Measurements from ENCODE around the gene SEMA5A. TPM values are rescaled to one million over a fixed set of nuclear protein-coding genes. Genes with fewer than 3 reads are reported as not detected.

Gene SEMA5A
- total and polyA plus RNA-seq, 7 donors: 0.60 to 4.7 (median 2.8) TPM

DNA sequence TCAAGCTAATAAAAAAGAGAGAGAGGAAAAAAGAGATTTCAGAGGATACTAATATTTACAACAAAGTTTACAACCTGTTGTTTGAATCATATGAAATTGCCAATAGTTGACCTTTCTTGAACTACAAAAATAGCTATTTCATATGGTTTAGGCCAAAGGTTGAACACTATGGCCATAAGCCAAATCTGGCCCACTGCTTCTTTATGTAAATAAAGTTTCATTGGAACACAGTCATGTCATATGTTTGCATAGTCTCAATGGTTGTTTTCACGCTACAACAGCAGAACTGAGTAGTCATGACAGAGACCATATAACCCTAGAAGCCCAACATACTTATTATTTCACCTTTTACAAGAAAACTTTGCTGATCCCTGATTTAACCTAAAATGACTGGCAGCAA is 20.9 kb downstream of the SEMA5A start:
- H3K27ac ChIP-seq: no peak overlapping the region
- no peak for TF ChIP-seq POLR2A (IDR thresholded peaks at IDR 0.05)
- TF ChIP-seq, protein P1, sequence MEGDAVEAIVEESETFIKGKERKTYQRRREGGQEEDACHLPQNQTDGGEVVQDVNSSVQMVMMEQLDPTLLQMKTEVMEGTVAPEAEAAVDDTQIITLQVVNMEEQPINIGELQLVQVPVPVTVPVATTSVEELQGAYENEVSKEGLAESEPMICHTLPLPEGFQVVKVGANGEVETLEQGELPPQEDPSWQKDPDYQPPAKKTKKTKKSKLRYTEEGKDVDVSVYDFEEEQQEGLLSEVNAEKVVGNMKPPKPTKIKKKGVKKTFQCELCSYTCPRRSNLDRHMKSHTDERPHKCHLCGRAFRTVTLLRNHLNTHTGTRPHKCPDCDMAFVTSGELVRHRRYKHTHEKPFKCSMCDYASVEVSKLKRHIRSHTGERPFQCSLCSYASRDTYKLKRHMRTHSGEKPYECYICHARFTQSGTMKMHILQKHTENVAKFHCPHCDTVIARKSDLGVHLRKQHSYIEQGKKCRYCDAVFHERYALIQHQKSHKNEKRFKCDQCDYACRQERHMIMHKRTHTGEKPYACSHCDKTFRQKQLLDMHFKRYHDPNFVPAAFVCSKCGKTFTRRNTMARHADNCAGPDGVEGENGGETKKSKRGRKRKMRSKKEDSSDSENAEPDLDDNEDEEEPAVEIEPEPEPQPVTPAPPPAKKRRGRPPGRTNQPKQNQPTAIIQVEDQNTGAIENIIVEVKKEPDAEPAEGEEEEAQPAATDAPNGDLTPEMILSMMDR (IDR thresholded peaks at IDR 0.05): no peak
- H3K4me1 ChIP-seq: no peaks in the 10 kb centered on the region
- no peaks in the 10 kb centered on the region for H3K9me3 ChIP-seq
- 15 to 60% methylated on average over 1 of the region's 1 CpG for WGBS, 2 donors
- intact Hi-C loops (cut with DNase I): no loop called here
- H3K36me3 ChIP-seq: no peaks in the 10 kb centered on the region
- H3K27me3 ChIP-seq: no peaks in the 10 kb centered on the region
- no peak overlapping the region for H3K4me3 ChIP-seq
- no peak for DNase-seq

DNA sequence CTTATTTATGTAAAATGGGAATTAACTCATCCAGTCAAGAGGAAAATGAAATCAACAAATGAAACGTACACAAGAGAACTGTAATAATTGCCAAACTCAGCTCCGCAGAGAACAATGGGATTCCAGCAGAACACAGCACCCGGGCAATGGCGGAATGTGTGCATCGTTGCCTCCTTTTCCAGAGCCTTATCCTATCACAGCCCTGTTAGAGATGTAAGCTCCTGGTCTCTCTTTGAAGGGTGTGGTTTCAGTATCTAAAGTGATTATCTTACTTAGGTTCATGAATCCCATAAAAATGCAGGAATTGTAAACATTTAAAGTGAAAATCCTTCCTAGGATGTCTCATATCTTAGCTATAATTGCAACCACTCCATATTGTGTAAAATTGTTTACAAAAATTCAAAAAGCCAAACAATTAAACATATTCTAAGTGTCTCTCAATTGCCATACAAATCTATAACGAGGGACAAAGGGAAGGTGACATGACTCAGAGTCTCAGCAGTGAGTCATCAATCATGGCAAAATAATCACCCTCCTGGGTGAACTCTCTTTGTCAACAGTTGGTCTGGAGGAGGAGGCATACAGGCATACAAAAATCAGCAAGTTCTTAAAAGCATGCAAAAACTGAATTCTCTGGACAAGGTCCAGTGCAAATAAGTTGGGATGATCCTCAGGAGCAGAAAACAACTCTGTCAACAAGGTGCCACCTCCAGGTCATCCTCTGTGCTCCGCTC is 22.6 kb downstream of the SEMA5A start:
- no peaks in the 10 kb centered on the region for H3K36me3 ChIP-seq
- TF ChIP-seq POLR2AphosphoS5 (IDR thresholded peaks at IDR 0.05): no peak
- TF ChIP-seq, protein P1 (IDR thresholded peaks at IDR 0.05): no peak
- no peak for TF ChIP-seq EP300 (IDR thresholded peaks at IDR 0.05)
- TF ChIP-seq POLR2A (IDR thresholded peaks at IDR 0.05): no peak
- intact Hi-C loops (cut with DNase I): no loop called here
- no peak overlapping the region for H3K4me3 ChIP-seq
- WGBS, 2 donors: 81 to 83% methylated on average over 7 of the region's 7 CpGs
- no peaks in the 10 kb centered on the region for H3K4me1 ChIP-seq
- H3K9me3 ChIP-seq: no peaks in the 10 kb centered on the region
- no peaks in the 10 kb centered on the region for H3K27me3 ChIP-seq
- H3K27ac ChIP-seq: no peak overlapping the region
- no peak for DNase-seq

DNA sequence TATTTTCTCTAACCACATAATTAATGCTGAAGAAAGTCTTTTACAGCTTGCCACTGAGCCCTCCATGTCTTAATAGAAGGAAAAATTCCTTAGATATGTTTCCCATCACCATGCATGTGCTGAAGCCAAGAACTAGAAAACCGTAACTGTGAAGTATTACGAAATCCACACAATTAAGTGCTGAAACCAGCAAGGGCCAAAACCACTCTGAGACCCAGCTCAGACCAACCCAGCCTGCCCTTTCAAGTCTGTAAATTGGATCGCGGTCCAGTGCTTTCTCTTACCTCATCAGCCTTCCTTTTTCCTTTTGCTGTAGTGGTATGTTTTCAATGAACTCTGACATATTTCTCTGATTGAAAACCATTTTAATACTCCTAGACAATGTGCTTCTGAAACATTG is 26.3 kb downstream of the SEMA5A start:
- no peak for TF ChIP-seq POLR2A (IDR thresholded peaks at IDR 0.05)
- TF ChIP-seq, protein P1 (IDR thresholded peaks at IDR 0.05): no peak
- TF ChIP-seq EP300 (IDR thresholded peaks at IDR 0.05): no peak
- no peak for TF ChIP-seq POLR2AphosphoS5 (IDR thresholded peaks at IDR 0.05)
- Histone ChIP-seq H3K27me3 (no peaks in the 10 kb centered on the region), H3K36me3 (no peaks in the 10 kb centered on the region), H3K4me3 (no peak overlapping the region), H3K9me3 (no peaks in the 10 kb centered on the region), H3K27ac (no peak overlapping the region), H3K4me1 (no peaks in the 10 kb centered on the region)
- WGBS, 2 donors: 79 to 86% methylated on average over 4 of the region's 4 CpGs
- intact Hi-C loops (cut with DNase I): no loop called here
- no peak for DNase-seq

DNA sequence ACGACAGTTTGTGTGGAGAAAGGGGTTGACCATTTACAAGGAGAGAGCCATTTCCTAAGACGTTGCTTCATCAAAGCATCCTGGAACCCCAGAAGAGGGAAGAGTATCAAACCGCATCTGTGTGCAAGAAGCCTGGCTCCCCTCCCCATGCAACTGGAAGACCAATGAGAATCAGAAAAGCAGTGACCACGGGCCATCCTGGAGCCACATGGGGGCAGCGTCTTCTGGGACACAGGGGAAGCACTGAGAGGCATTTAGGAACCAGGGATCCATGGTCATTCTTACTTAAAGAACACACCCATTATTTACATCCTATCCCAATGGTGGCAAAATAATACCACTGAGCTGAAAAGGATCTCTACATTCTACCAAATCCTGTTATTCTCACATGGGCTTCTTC is 29.3 kb downstream of the SEMA5A start:
- TF ChIP-seq, protein P1 (IDR thresholded peaks at IDR 0.05): no peak
- TF ChIP-seq EP300 (IDR thresholded peaks at IDR 0.05): no peak
- no peak for TF ChIP-seq POLR2A (IDR thresholded peaks at IDR 0.05)
- TF ChIP-seq POLR2AphosphoS5 (IDR thresholded peaks at IDR 0.05): no peak
- Histone ChIP-seq H3K27me3 (no peaks in the 10 kb centered on the region), H3K4me1 (peaks cover 0 to 9% (median 8%) of the 10 kb centered on the region in 4 donors), H3K9me3 (no peaks in the 10 kb centered on the region), H3K4me3 (no peak overlapping the region), H3K36me3 (no peaks in the 10 kb centered on the region), H3K27ac (no peak overlapping the region)
- WGBS, 2 donors: 76 to 84% methylated on average over 5 of the region's 5 CpGs
- intact Hi-C loops (cut with DNase I): no loop called here
- DNase-seq: no peak

DNA sequence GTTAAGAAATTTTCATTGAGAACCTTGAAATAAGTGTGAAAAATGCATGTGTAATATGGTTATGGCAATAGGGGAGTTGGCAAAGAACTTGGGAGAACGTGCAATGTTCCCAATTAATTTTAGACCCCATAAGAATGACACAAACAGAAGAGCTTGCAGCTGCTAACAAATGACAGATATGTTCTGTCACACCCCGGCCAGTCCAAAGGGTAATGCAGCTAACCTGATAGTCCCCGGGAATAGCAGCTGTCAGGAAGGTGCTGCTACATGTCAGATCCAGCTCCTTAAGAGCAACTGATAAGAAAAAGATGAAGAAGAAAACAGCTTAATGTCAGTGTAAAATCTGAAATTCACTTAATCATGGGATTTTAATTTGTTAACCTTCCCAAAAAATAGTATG is 30.4 kb downstream of the SEMA5A start:
- 15 to 59% methylated on average over 3 of the region's 3 CpGs for WGBS, 2 donors
- intact Hi-C loops (cut with DNase I): no loop called here
- TF ChIP-seq EP300 (IDR thresholded peaks at IDR 0.05) (no peak), POLR2AphosphoS5 (IDR thresholded peaks at IDR 0.05) (no peak)
- TF ChIP-seq, protein P1 (IDR thresholded peaks at IDR 0.05): no peak
- Histone ChIP-seq H3K9me3 (no peaks in the 10 kb centered on the region), H3K36me3 (no peaks in the 10 kb centered on the region), H3K4me1 (peaks cover 0 to 9% (median 8%) of the 10 kb centered on the region in 4 donors), H3K27ac (no peak overlapping the region), H3K4me3 (no peak overlapping the region), H3K27me3 (no peaks in the 10 kb centered on the region)
- DNase-seq: no peak
